ENCODE data around the gene ATG16L1.

GRCh38 chr2:233275223-233275622 lies 23.8 kb downstream of the ATG16L1 start:
- TF ChIP-seq POLR2A (IDR thresholded peaks at IDR 0.05): no peak
- TF ChIP-seq CTCF (IDR thresholded peaks at IDR 0.05): no peak
